ENCODE measurements around the gene DNASE1L2. TPM values are rescaled to one million over a fixed set of nuclear protein-coding genes. Genes with fewer than 3 reads are reported as not detected.
"Not testable (repeated sequence)": the region's sequence is repeated elsewhere in the genome, so short reads cannot be mapped to it uniquely, and the experiment has no call there.

The DNASE1L2 gene
- total and polyA plus RNA-seq, 3 donors from 2014 or later: 1.1 to 3.5 (median 2.5) TPM

GRCh38 chr16:2238150-2238837 is 2.0 kb downstream of the DNASE1L2 start:
- WGBS, 2 donors: 60 to 75% methylated on average over 1 to 18 of the region's 18 CpGs
- Histone ChIP-seq H3K36me3 (ENCODE audit: low read depth, missing control alignments) (no peaks in the 10 kb centered on the region), H3K27me3 (no peaks in the 10 kb centered on the region), H3K4me3 (no peak overlapping the region), H3K27ac (no peak overlapping the region), H3K9me3 (no peaks in the 10 kb centered on the region), H3K4me1 (peaks cover 9% of the 10 kb centered on the region)
- DNase-seq: no peak
- intact Hi-C loops (cut with DNase I; ENCODE audit: low total_unique reads): no loop called here
- TF ChIP-seq POLR2A (IDR thresholded peaks at IDR 0.05): no peak
- TF ChIP-seq, protein P1, sequence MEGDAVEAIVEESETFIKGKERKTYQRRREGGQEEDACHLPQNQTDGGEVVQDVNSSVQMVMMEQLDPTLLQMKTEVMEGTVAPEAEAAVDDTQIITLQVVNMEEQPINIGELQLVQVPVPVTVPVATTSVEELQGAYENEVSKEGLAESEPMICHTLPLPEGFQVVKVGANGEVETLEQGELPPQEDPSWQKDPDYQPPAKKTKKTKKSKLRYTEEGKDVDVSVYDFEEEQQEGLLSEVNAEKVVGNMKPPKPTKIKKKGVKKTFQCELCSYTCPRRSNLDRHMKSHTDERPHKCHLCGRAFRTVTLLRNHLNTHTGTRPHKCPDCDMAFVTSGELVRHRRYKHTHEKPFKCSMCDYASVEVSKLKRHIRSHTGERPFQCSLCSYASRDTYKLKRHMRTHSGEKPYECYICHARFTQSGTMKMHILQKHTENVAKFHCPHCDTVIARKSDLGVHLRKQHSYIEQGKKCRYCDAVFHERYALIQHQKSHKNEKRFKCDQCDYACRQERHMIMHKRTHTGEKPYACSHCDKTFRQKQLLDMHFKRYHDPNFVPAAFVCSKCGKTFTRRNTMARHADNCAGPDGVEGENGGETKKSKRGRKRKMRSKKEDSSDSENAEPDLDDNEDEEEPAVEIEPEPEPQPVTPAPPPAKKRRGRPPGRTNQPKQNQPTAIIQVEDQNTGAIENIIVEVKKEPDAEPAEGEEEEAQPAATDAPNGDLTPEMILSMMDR (IDR thresholded peaks at IDR 0.05): no peak

DNA sequence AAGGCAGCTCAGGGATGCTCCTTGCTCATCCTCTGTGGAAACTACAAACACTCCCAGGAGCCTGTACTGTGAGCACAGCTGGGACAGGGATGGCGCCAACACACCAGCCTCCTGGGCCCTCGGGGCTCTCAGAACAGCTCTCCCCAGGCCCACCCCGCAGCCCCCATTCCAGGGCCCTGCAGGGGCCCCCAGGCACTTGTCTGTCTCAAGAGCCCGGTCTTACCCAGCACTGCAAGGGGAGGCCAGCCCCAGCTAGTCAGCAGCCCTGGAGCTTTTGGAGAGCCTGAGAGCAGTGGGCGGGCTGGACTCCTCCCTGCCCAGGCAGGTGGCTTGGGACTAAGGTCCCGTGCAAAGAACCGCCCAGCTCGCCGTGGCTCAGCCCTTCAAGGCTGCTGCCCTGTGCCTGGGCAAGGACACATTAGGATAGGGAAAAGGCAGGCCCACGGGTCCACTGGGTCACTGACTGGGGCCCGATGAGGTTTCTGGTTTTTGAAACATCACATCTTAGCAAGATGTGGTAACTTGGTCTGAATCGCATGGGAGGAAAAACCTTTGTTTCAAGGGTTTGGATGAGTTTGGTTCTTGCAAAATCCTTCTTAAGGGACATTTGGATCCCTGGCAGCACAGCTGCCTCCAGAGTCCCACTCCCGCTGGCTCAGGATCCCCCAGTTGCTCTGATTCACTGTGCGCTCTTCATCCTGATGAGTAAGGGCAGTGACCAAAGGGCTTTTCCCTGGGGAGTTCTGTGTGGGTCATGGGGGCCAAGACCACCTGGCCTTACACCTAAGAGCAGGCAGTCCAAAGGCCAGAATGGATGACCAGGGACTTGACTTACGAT is 2.8 kb downstream of the DNASE1L2 start:
- H3K36me3 ChIP-seq (ENCODE audit: low read depth, missing control alignments): no peaks in the 10 kb centered on the region
- intact Hi-C loops (cut with DNase I; ENCODE audit: low total_unique reads): no loop called here
- peaks cover 9% of the 10 kb centered on the region for H3K4me1 ChIP-seq
- H3K9me3 ChIP-seq: no peaks in the 10 kb centered on the region
- H3K4me3 ChIP-seq: no peak overlapping the region
- no peak overlapping the region for H3K27ac ChIP-seq
- 84 to 87% methylated on average over 5 to 15 of the region's 15 CpGs for WGBS, 2 donors
- H3K27me3 ChIP-seq: no peaks in the 10 kb centered on the region
- TF ChIP-seq POLR2A (IDR thresholded peaks at IDR 0.05): no peak
- TF ChIP-seq, protein P1 (IDR thresholded peaks at IDR 0.05): no peak
- DNase-seq: no peak

DNA sequence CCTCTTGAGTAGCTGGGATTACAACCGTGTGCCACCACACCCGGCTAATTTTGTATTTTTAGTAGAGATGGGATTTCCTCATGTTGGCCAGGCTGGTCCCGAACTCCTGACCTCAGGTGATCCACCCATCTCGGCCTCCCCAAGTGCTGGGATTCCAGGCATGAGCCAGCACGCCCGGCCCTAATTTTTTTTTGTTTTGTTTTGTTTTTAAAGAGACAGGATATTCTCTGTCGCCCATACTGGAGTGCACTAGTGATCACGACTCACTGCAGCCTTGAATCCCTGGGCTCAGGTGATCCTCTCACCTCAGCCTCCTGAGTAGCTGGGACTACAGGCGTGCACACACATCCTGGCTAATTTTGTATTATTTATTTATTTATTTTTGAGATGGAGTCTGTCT is 4.1 kb downstream of the DNASE1L2 start:
- H3K9me3 ChIP-seq; H3K27ac ChIP-seq; H3K36me3 ChIP-seq (ENCODE audit: low read depth, missing control alignments); H3K27me3 ChIP-seq; DNase-seq; intact Hi-C loops (cut with DNase I; ENCODE audit: low total_unique reads); H3K4me1 ChIP-seq; H3K4me3 ChIP-seq: not testable (repeated sequence)
- WGBS, 2 donors: 80 to 87% methylated on average over 9 of the region's 9 CpGs

DNA sequence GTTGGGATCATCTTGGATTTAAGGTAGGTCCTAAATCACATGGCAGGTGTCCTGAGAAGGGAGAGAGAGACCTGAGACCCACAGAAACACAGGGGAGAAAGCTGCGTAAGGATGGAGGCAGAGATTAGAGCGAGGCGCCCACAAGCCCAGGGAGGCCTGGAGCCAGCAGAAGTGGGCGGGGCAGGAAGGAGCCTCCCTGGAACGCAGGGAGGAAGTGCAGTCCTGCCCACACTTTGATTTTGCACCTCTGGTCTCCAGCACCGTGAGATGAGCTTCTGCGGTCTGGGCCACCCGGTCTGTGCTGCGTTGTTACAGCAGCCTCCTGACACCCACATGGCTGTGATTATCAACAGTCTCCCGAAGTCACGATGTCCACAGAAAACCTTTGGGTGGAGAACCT is 6.4 kb downstream of the DNASE1L2 start:
- DNase-seq: no peak
- no peaks in the 10 kb centered on the region for H3K36me3 ChIP-seq (ENCODE audit: low read depth, missing control alignments)
- TF ChIP-seq, protein P1 (IDR thresholded peaks at IDR 0.05): no peak
- no peak for TF ChIP-seq POLR2A (IDR thresholded peaks at IDR 0.05)
- H3K4me3 ChIP-seq: no peak overlapping the region
- no peak overlapping the region for H3K27ac ChIP-seq
- 75 to 80% methylated on average over 11 of the region's 11 CpGs for WGBS, 2 donors
- intact Hi-C loops (cut with DNase I; ENCODE audit: low total_unique reads): no loop called here
- no peaks in the 10 kb centered on the region for H3K9me3 ChIP-seq
- no peaks in the 10 kb centered on the region for H3K4me1 ChIP-seq
- H3K27me3 ChIP-seq: no peaks in the 10 kb centered on the region

DNA sequence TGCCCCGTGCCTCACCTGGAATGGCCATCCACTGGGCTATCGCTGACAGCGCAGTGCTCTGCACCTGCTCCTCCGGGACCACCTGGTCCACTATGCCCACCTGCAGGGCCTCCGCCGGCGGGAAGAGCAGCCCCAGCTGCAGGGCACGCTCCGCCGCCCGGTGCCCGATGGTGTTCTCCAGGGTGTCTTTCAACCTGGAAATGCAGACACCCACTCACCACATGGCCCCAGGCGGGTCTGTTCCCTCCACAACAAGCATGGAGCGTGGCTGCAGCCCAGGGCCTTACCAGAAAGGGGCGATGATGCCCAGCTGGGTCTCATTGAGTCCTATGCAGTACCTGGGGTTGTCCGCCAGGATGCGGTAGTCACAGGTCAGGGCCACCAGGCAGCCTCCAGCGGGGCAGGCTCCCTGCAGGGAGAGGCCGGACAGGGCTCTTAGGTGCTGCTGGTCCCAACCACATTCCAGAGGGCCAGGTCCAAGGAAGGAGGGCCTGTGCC is 6.8 kb downstream of the DNASE1L2 start:
- no peak for DNase-seq

More for the DNA sequence above, 6.8 kb downstream of the DNASE1L2 start:
- H3K36me3 ChIP-seq (ENCODE audit: low read depth, missing control alignments): no peaks in the 10 kb centered on the region
- intact Hi-C loops (cut with DNase I; ENCODE audit: low total_unique reads): no loop called here
- no peaks in the 10 kb centered on the region for H3K4me1 ChIP-seq
- WGBS, 2 donors: 97% methylated on average over 19 of the region's 19 CpGs; no CpG with 5 or more reads in 1 of the 2 donors
- no peaks in the 10 kb centered on the region for H3K9me3 ChIP-seq
- TF ChIP-seq POLR2A (IDR thresholded peaks at IDR 0.05): no peak
- TF ChIP-seq, protein P1 (IDR thresholded peaks at IDR 0.05): no peak
- no peak overlapping the region for H3K4me3 ChIP-seq
- H3K27me3 ChIP-seq: no peaks in the 10 kb centered on the region
- no peak overlapping the region for H3K27ac ChIP-seq

Measured in testis (tissue), 3 donors.